K562 (cell line): ENCODE results near the gene SHF.

Experiments used
- EP300 ChIP-seq: IDR thresholded peaks from 2 replicates; pipeline ENCODE4 v1.6.1; 2012; ENCODE audit warnings: low read length, improper control_type of control experiment
- FOS ChIP-seq: IDR thresholded peaks from 3 replicates; pipeline ENCODE4 v1.6.1; 2011; ENCODE audit not compliant: insufficient read length; ENCODE audit errors: extremely low read depth
- PHB2 ChIP-seq: fragments of 450-650 bp; IDR thresholded peaks from 2 replicates; pipeline ENCODE4 v1.6.1; 2017; ENCODE audit warnings: low read depth
- RAD21 ChIP-seq, 2 experiments: fragments of 250-450 bp in 1 of 2; fragments of 450-650 bp in 1 of 2; sonication (Bioruptor Pico) in 1 of 2; formaldehyde crosslinking in 1 of 2; IDR thresholded peaks in 1 of 2; conservative IDR thresholded peaks in 1 of 2; 2 replicates each; pipeline versions ENCODE4 v1.4.0 to v1.8.0; 2020 to 2022; ENCODE audit warnings: mild to moderate bottlenecking in 2 of 2, moderate library complexity in 1 of 2
- SMC3 ChIP-seq: conservative IDR thresholded peaks from 2 replicates; pipeline ENCODE4 v1.6.1; 2011; ENCODE audit warnings: low read depth, low read length, improper control_type of control experiment; ENCODE audit not compliant: insufficient read depth
- TCFL5 ChIP-seq: fragments of 250-450 bp; sonication (Bioruptor Pico); conservative IDR thresholded peaks from 2 replicates; pipeline ENCODE4 v1.6.1; 2021; ENCODE audit warnings: mild to moderate bottlenecking, moderate library complexity, matching md5 sums
- ZFP36 ChIP-seq: fragments of 150-350 bp; IDR thresholded peaks from 2 replicates; pipeline ENCODE4 v1.6.1; 2018; ENCODE audit warnings: low read length, low read depth; ENCODE audit not compliant: partially characterized antibody
- TF ChIP-seq, protein P1 (sequence below): sonication (generic); formaldehyde crosslinking; IDR thresholded peaks from 2 replicates; pipeline ENCODE4 v1.8.1; 2023; ENCODE audit warnings: mild to moderate bottlenecking, missing genetic modification reagents

DNA sequence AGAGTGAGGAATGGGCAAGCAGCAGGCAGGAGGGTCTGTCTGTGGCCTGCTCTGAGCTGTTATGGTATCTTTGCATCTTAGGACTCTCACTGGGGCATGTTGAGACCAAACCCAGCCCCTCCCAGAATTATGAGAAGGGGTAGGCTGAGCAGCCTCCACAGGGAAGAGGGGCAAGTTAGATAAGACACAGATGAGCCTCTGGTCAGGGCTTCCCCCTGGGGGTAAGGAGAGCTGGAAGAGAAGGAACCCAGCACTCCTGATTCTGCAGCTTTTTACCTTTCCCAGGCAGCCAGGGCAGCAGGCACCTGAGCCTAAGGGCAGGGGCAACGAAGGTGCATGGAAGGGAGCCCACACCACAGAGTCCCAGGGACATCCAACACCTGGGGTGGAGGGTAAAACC, 38.7 kb downstream of the SHF start:
- TF ChIP-seq SMC3 (no peak), FOS (no peak), RAD21 (CRISPR knock-in tag; conservative IDR thresholded peaks at IDR 0.05 in 1 of 2, IDR thresholded peaks at IDR 0.05 in 1 of 2) (no peak), ZFP36 (no peak), PHB2 (no peak), TCFL5 (CRISPR knock-in tag) (no peak), EP300 (no peak)
- TF ChIP-seq, protein P1, sequence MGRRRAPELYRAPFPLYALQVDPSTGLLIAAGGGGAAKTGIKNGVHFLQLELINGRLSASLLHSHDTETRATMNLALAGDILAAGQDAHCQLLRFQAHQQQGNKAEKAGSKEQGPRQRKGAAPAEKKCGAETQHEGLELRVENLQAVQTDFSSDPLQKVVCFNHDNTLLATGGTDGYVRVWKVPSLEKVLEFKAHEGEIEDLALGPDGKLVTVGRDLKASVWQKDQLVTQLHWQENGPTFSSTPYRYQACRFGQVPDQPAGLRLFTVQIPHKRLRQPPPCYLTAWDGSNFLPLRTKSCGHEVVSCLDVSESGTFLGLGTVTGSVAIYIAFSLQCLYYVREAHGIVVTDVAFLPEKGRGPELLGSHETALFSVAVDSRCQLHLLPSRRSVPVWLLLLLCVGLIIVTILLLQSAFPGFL: no peak
